OCI-LY3 (cell line): ENCODE results near the gene GPR32.

Experiments
- H2AFZ ChIP-seq: fragments of 200-600, 300-600 bp; shearing (Covaris generic); 2 replicates; pipeline ENCODE4 v1.6.0; 2014; ENCODE audit warnings: antibody characterized with exemption, low read depth, low read length
- H3K27ac ChIP-seq: fragments of 200-600, 300-600 bp; sonication (generic); 2 replicates; pipeline ENCODE4 v1.5.1; 2014; ENCODE audit warnings: mild to moderate bottlenecking, low read length, moderate library complexity, mixed read lengths
- H3K27me3 ChIP-seq: fragments of 200-600, 300-600 bp; sonication (generic); 2 replicates; pipeline ENCODE4 v1.6.1; 2014; ENCODE audit warnings: low read depth, low read length, mixed read lengths
- H3K36me3 ChIP-seq: fragments of 200-600, 300-600 bp; sonication (generic); replicated peaks from 2 replicates; pipeline ENCODE3; 2014; ENCODE audit warnings: low read depth, low read length, mixed read lengths
- H3K4me1 ChIP-seq: fragments of 300-600, 200-600 bp; sonication (generic); 2 replicates; pipeline ENCODE4 v1.6.1; 2014; ENCODE audit warnings: low read length, mixed read lengths
- H3K4me2 ChIP-seq: fragments of 200-600, 300-600 bp; sonication (generic); 2 replicates; pipeline ENCODE4 v1.6.1; 2014; ENCODE audit warnings: low read length, mixed read lengths
- H3K4me3 ChIP-seq: fragments of 300-600, 200-600 bp; sonication (generic); 2 replicates; pipeline ENCODE4 v1.5.1; 2014; ENCODE audit warnings: antibody characterized with exemption, mild to moderate bottlenecking, low read length, moderate library complexity
- H3K79me2 ChIP-seq: fragments of 300-600, 200-600 bp; shearing (Covaris generic); 2 replicates; pipeline ENCODE4 v1.6.1; 2014; ENCODE audit warnings: mild to moderate bottlenecking, low read length, mixed read lengths
- H3K9ac ChIP-seq: fragments of 300-600, 200-600 bp; shearing (Covaris generic); 2 replicates; pipeline ENCODE4 v1.6.0; 2014; ENCODE audit warnings: mild to moderate bottlenecking, low read length, moderate library complexity
- H3K9me3 ChIP-seq: fragments of 200-600, 300-600 bp; shearing (Covaris generic); 2 replicates; pipeline ENCODE4 v1.6.1; 2014; ENCODE audit warnings: low read length, mixed read lengths; ENCODE audit not compliant: insufficient read depth
- H4K20me1 ChIP-seq: fragments of 200-600, 300-600 bp; sonication (generic); 2 replicates; pipeline ENCODE4 v1.6.1; 2016; ENCODE audit warnings: low read length, mixed read lengths; ENCODE audit not compliant: insufficient read depth
- CTCF ChIP-seq: fragments of 200-600, 300-600 bp; sonication (generic); IDR thresholded peaks from 2 replicates; pipeline ENCODE4 v1.5.1; 2014; ENCODE audit warnings: antibody characterized with exemption, low read length, low read depth
- EZH2phosphoT487 ChIP-seq: fragments of 200-600 bp; shearing (Covaris generic); IDR thresholded peaks from 2 replicates; pipeline ENCODE4 v1.6.1; 2018; ENCODE audit warnings: antibody characterized with exemption, mixed run types, low read depth

GPR32 gene

DNA sequence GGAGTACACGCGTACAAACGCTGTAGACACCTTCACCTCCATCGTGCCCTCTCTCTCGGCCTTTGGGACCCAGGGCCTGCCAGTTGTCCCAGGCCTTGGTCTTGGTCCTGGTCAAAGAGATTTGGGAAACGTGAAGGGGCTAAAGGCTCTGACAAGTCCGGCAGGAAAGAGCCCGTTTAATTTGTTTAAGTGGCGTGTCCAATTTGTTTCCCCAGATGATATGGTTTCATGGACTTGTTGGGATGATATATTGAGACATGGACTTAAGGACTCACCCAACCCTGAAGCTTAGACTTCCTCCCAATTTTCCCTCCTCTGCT, 44.4 kb upstream of the GPR32 start:
- TF ChIP-seq CTCF: no peak
- no peak for TF ChIP-seq EZH2phosphoT487
- H3K79me2 ChIP-seq: no peaks in the 10 kb centered on the region
- no peak overlapping the region for H2AFZ ChIP-seq
- H4K20me1 ChIP-seq: no peaks in the 10 kb centered on the region
- H3K36me3 ChIP-seq: no peaks in the 10 kb centered on the region
- no peaks in the 10 kb centered on the region; the same call in 1 of the 2 replicates for H3K27me3 ChIP-seq
- H3K9ac ChIP-seq: no peak overlapping the region
- H3K4me2 ChIP-seq: no peak overlapping the region
- H3K4me1 ChIP-seq: no peaks in the 10 kb centered on the region
- H3K4me3 ChIP-seq: no peak overlapping the region
- H3K27ac ChIP-seq: no peak overlapping the region
- no peaks in the 10 kb centered on the region for H3K9me3 ChIP-seq

GRCh38 chr19:50728084-50728737, 42.1 kb upstream of the GPR32 start:
- no peak overlapping the region for H2AFZ ChIP-seq
- no peaks in the 10 kb centered on the region for H3K9me3 ChIP-seq
- H3K27ac ChIP-seq: no peak overlapping the region
- TF ChIP-seq EZH2phosphoT487: no peak
- TF ChIP-seq CTCF: no peak
- no peaks in the 10 kb centered on the region for H3K79me2 ChIP-seq
- no peak overlapping the region for H3K4me2 ChIP-seq
- H3K36me3 ChIP-seq: no peaks in the 10 kb centered on the region
- peaks cover 13% of the 10 kb centered on the region for H3K27me3 ChIP-seq
- no peak overlapping the region for H3K4me3 ChIP-seq
- no peaks in the 10 kb centered on the region for H3K4me1 ChIP-seq
- H3K9ac ChIP-seq: no peak overlapping the region
- no peaks in the 10 kb centered on the region for H4K20me1 ChIP-seq

DNA sequence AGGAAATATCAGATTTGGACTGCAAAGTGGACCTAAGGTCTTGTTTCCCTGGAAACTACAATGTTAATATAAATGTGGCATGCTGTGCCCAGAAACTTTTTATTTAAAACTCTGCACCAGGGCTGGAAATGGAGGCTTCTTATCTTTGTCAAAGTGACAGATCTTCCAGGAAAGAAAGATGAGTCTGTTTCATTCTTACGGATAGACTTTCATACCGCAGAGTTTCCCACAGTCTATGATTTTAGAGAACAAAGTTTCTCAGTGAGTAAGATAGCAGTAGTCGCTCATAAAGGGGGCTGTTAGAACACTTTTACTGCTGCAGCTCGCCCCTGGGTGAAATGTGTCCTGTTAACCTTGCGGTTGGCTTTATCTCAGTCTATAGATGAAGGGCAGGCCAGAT, 40.4 kb upstream of the GPR32 start:
- no peak overlapping the region for H3K9ac ChIP-seq
- TF ChIP-seq EZH2phosphoT487 (no peak), CTCF (no peak)
- no peaks in the 10 kb centered on the region for H3K4me1 ChIP-seq
- H2AFZ ChIP-seq: no peak overlapping the region
- no peaks in the 10 kb centered on the region for H4K20me1 ChIP-seq
- H3K36me3 ChIP-seq: no peaks in the 10 kb centered on the region
- no peak overlapping the region for H3K4me3 ChIP-seq
- no peak overlapping the region for H3K27ac ChIP-seq
- peaks cover 25% of the 10 kb centered on the region for H3K27me3 ChIP-seq
- no peaks in the 10 kb centered on the region for H3K9me3 ChIP-seq
- H3K79me2 ChIP-seq: no peaks in the 10 kb centered on the region
- no peak overlapping the region for H3K4me2 ChIP-seq

DNA sequence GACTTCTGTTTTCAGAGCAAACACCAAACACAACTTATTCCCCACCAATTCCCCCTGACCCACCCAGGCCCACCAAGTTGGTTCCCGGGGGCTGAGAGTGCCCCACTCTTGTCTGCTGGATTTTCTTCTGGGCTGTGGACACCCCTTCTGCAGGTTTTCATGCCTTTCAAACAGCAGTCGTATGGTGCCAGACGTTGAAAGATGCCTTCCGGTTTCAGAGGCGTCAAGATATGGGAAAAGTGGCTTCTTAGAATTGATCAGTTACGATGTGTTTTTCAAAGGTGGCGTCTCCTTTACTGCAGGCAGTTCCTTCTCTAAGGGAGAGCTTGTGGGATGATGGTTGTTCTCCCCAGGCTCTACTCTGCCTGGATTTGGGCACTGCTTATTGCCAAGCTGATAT, 34.4 kb upstream of the GPR32 start:
- Histone ChIP-seq H3K79me2 (no peaks in the 10 kb centered on the region), H2AFZ (no peak overlapping the region), H3K4me2 (no peak overlapping the region), H3K9me3 (no peaks in the 10 kb centered on the region), H3K36me3 (no peaks in the 10 kb centered on the region), H3K27me3 (peaks cover 42% of the 10 kb centered on the region), H3K4me1 (no peaks in the 10 kb centered on the region), H3K4me3 (no peak overlapping the region), H3K9ac (no peak overlapping the region), H3K27ac (no peak overlapping the region), H4K20me1 (no peaks in the 10 kb centered on the region)
- TF ChIP-seq CTCF (no peak), EZH2phosphoT487 (no peak)
